ENCODE data around the gene MEA1.
A peak's percentile ranks its signal among the peaks of the same experiment; 100 is the strongest.
"Not testable (repeated sequence)": the region's sequence is repeated elsewhere in the genome, so short reads cannot be mapped to it uniquely, and the experiment has no call there.

The MEA1 gene

GRCh38 chr6:43009124-43009523 lies 4.6 kb downstream of the MEA1 start:
- no peak for DNase-seq (ENCODE audit: low spot score)

GRCh38 chr6:43007126-43007525 lies 6.6 kb downstream of the MEA1 start:
- DNase-seq (ENCODE audit: low spot score) = no peak

GRCh38 chr6:43006251-43006650 lies 7.5 kb downstream of the MEA1 start:
- DNase-seq (ENCODE audit: low spot score) = no peak

- DNase-seq (ENCODE audit: low spot score) = no peak
Measured at GRCh38 chr6:43005844-43006243, 7.9 kb downstream of the MEA1 start.

DNA sequence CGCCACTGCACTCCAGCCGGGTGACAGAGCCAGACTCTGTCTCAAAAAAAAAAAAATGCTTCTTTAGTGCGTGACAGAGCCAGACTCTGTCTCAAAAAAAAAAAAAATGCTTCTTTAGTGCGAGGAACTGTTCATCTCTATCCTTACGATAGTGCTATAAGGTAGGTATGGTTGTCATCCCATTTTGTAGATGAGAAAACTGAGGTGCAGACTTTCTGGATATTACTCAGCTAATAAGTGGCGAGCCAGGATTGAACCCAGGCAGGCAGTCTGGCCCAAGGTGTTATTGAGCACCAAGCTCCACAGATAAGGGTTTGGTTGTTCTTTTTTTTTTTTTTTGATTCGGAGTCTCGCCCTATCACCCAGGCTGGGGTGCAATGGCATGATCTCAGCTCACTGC lies 11.9 kb downstream of the MEA1 start:
- no peak for DNase-seq (ENCODE audit: low spot score)

DNA sequence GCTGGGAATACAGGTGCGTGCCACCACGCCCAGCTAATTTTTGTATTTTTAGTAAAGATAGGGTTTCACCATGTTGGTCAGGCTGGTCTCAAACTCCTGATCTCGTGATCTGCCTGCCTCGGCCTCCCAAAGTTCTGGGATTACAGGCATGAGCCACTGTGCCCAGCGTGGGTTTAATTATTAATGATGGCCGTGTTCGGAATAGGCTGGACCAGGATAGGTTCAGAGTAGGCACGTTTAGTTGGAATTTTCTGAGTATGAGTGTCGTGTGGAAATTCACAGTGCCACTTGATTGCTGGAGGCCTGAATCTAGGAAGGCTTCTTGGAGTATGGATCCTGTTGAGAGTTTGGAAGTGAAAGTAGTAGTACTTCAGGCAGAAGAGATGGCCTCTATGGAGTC lies 15.5 kb downstream of the MEA1 start:
- DNase-seq (ENCODE audit: low spot score) = not testable (repeated sequence)

DNA sequence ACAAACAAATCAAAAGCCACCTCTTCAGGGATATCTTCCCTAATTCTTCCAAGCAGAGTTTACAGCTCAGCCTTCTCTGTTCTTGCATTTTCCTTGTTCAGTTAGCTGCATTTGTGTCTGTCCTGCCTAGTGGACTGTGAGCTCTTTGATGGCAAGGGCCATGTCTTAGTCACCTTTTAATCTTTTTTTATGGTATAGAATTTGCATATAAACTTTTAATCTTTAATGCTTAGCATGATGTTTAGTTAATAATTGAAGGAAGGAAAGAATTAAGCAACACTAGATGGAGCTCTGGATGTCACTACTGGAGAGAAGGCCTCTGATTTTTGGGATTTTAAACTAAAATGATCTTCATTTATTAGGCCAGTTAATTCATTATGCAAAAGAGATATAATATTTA lies 17.2 kb downstream of the MEA1 start:
- no peak for DNase-seq (ENCODE audit: low spot score)

DNA sequence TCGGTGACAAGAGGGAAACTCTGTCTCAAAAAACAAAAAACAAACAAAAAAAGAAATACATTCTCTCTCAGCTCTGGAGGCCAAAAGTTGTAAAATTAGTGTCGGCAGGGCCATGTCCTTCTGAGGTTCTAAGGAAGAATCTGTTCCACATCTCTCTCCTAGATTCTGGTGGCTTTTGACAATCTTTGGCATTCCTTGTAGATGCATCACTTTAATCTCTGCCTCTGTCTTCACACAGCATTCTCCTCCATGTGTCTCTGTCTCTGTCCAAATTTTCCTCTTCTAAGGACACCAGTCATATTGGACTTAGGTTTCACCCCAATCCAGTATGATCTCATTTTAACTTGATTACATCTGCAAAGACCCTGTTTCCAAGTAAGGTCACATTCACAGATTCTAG lies 20.3 kb downstream of the MEA1 start:
- no peak for DNase-seq (ENCODE audit: low spot score)

DNA sequence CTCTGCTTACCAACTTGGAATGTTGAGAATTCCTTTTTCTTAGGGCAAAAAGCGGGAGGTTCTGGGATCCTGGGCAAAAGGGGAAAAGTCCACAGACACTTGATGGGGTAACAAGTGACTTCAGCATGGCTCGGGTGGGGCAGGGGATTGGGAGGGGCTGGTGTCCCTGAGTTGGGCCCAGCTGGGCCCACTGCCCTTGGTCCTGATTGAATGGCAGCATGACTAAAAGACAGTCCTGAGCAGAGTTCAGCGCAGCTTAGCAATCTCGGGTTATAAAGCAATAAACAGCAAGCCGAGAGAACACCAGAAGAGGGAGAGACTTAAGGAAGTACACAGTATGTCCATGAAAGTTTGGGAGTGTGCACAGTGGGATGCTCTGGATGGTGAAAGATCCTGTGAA lies 23.8 kb downstream of the MEA1 start:
- no peak for DNase-seq (ENCODE audit: low spot score)

GRCh38 chr6:42988486-42989020 lies 25.2 kb downstream of the MEA1 start:
- no peak for DNase-seq (ENCODE audit: low spot score)

DNA sequence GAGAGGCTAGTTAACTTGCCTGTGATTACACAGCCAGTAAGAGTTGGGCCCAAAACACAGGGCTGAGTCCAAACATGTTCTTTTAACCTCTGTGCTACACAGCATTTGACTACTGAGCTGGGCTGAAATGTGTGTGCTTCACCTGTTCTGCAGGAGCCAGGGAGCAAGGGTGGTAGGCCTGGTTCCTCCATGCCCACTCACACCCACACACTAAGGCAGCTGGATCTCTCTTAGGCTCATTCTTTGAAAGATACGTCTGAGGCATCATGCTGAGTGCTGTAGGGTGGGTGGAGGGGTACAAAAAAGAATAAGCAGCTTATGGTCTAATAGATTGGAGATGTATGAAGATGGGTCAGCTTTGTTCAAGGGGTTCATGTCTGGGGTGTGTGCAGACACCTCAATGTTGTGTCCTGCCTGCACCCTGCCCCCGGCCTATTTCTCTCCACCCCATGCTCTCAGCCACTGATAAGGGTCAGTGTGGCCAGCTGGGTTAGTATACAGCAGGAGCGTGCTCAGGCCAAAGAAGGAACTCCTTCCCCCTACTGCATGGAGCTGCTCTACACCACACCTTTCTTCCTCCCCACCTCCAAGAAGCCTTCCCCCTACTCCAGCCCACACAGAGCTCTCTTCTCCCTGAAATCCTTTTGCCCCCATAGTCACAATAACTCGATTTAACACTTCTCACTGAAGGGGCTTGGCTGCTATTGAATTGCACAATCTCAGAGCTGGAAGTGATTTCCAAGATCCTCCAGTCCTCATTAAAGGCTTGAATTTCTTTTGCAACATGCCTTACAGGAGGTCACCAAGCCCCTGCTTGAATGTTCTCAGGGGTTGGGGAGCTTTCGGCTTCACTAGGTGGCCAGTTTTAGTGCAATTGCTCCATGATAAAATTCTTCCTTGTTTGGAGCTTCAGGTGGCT lies 26.0 kb downstream of the MEA1 start:
- DNase-seq (ENCODE audit: low spot score) = no peak

DNA sequence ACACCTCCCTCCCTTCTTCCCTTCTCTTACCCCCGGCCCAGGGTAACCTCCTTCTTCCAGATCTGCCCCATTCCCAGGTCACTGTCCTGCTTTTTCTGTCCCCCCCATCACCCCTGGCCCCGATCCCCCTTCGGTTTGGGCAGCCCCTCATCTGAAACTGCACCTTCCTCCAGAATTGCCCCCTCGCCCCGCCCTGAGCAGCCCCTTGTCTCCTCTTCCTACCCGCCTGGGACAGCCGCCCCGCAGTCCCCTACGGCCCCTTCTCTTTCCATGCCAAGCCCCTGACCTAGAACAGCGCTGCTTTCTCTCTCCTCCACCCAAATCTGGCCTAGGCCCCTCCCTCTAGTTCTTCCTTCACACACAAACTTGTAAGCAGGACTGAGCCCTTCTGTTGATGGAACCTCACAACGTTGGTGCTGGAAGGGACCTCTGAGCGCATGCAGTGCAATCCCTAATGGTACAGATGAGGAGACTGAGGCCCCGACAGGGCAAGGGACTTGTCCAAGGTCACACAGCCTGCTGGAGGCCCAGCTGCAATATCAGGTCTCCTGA lies 28.7 kb downstream of the MEA1 start:
- no peak for DNase-seq (ENCODE audit: low spot score)

DNA sequence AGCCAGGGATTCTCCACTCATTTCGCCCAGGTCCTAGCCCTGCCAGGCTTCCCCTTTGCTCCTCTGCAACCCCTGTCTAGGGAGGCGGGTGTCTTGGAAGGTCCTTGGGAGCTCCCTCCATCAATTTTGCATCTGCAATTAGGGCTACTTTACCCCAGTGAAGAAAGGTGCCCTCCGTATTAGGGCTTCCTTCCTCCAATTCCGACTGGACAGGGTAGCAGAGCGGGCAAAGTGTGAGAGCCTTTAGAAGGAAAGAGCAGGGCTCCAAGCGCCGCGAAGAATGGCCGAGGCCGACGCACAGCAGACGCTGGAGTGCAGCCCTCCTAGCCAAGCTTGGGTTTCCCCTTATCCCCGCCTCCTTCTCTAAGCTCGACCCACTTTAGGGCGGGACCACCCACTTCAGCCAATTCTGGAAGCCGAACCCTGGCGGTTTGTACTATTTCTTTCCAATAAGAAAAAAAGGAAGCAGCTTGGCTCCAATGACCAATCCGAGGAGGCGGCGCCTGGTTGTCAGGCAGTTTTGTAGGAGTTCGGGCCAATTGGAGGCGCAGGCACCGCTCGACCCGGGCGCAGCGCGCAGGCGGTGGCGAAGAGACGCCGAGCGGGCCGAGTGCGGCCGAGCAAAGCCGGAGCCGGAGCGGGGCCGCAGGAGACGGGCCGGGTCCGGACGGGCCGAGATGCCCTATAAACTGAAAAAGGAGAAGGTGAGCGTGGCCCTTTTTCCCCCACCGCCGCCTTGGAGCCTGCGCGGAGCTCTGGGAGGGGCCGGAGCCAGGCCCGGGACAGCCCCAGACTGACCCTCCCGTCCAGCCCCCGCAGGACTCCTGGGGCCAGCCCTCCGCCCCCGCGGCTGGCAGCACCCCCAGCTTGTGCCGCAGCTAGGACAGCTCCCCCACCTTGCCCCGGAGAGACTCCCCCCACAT lies 29.5 kb downstream of the MEA1 start, which contains the start of gene PPP2R5D:
Gene PPP2R5D, plus strand, starts transcription at position 570 of the 923 bp plus-strand sequence. Its CDS starts 108 bp downstream, at position 678.
- peak; percentile 98 for DNase-seq (ENCODE audit: low spot score)

DNA sequence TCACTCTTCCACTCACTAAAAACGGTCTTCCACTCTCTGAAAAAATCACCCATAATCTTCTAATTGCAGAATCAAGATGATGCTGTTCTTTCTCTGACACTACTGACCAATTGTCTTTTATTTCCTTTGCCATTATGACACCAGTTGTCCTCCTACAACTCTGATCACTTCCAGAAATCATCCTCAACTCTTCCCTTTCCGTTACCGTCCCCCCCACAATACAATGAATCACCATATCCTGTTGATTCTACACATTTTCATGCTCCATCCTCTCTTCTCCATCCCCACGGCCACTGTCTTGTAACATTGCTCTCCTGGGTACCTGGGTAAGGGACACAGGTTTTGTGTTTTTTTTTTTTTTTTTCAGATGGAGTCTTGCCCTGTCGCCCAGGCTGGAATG lies 31.9 kb downstream of the MEA1 start:
- DNase-seq (ENCODE audit: low spot score) = no peak

DNA sequence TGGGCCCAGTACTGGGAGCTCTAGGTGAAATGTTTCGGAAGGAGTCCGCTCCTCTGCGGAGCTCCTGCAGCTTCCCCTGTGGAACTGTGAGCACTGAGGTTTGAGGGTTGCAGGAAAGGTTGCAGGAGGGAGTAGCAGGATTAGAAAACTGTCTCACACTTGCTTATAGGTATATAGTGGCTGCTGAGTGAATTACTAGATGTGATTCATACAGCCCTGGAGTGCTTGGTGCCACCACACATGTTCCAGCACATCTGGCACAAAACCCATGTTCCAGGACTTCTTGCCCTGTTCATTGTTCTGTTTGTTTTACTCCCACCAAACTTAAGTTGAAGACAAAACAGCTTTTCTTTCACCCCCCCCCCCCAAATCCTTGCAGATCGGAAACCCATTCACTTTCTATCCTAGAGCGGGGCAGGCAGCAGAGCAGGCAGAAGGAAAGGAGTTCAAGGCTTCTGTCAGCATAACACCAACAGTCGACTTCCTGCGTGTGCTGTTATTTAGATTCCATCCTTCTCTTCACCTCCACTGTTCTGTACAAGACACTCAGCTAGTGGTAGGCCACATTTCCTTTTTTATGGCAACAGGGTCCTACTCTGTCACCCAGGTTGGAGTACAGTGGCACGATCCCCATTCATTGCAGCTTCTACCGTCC lies 34.1 kb downstream of the MEA1 start:
- DNase-seq (ENCODE audit: low spot score) = peak; percentile 56

GRCh38 chr6:42978839-42979522 lies 34.8 kb downstream of the MEA1 start, which contains the start of gene PEX6:
TSS of gene PEX6 (minus strand) at chr6:42979181. CDS start at chr6:42979150, 31 bp downstream.
- peak; percentile 77 for DNase-seq (ENCODE audit: low spot score)

DNA sequence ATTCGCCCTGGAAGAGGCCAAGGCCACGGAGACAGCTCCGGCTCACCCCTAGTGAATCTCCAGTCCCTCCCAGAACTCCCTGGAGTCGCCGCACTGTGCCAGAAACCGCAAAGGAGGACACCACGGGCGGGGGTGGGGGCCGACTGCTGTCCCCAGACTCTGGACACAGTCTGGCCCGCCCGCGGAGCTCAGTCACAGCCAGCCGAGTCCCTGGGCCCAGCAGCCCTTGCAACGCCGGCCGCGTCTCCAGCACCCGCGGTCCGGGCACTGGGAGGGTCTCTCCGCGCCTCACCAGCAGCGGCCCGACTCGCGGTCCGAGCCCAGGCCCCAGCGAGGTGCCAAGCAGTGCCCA lies 35.3 kb downstream of the MEA1 start:
- DNase-seq (ENCODE audit: low spot score) = no peak

DNA sequence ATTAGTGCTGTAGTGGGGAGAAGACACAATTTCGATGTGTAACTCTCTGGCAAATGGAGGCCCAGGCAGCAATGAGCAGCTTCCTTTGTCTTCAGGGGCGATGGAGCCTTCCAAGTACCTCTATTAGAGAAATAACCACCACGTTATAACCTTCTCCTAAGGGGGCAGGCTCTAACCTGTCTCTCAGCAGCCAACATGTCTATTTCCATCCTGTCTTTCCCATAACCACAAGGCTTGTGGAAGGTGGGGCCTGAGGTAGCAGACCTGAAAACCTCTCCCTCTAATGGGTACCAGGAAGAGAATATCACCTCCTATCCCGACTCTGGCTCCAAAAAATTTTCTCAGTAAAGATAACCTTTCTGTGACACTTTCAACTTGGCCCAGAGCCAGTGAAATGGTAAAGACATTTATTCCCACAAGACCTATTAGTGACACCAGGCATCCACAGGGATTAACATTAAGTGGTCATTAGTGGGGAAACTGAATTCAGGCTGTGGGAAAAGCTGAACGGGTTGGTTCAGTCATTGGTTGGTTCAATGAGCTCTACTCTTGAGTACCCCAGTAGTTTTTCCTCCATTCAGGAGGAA lies 38.7 kb downstream of the MEA1 start:
- DNase-seq (ENCODE audit: low spot score) = no peak

GRCh38 chr6:42973926-42974325 lies 39.8 kb downstream of the MEA1 start:
- DNase-seq (ENCODE audit: low spot score) = no peak

- no peak for DNase-seq (ENCODE audit: low spot score)
Measured at GRCh38 chr6:42971746-42972327, 41.9 kb downstream of the MEA1 start.
